Caco-2 (cell line): ENCODE data around the gene CD300LD. TPM values are rescaled to one million over a fixed set of nuclear protein-coding genes. Genes with fewer than 3 reads are reported as not detected.

ENCODE experiments used
- BruUV-seq: library from RNA; stranded (reverse); fragments of 400-500 nt; replicated peaks from 2 replicates; lab custom pipeline; 2021; lab: Mats Ljungman, UMichigan
- CTCF ChIA-PET: fragments of 300-600 bp; sonication (Branson Sonifier 250); formaldehyde crosslinking; loops from one replicate; lab custom pipeline; 2022; ENCODE audit warnings: antibody characterized with exemption; lab: Charles Lee
- POLR2A ChIA-PET: fragments of 300-600 bp; sonication (Branson Sonifier 250); formaldehyde crosslinking; loops from one replicate; lab custom pipeline; 2022; ENCODE audit warnings: antibody characterized with exemption; lab: Charles Lee
- DNase-seq, 2 experiments: peaks; one replicate each; pipeline versions ENCODE4 v3.0.0 to v3.0.0-alpha.2; 2020 to 2022
- H3K27me3 ChIP-seq: replicated peaks from 2 replicates; pipeline ENCODE4 v1.6.0; 2011; ENCODE audit warnings: low read length; ENCODE audit not compliant: control insufficient read depth, insufficient read depth
- H3K36me3 ChIP-seq: 2 replicates; pipeline ENCODE4 v1.5.1; 2011; ENCODE audit warnings: low read length; ENCODE audit not compliant: control insufficient read depth, insufficient read depth
- H3K4me1 ChIP-seq: fragments of 250-450 bp; sonication (Bioruptor Pico); 2 replicates; pipeline ENCODE4 v1.5.1; 2020; ENCODE audit warnings: mild to moderate bottlenecking
- H3K4me3 ChIP-seq: 2 replicates; pipeline ENCODE4 v1.5.1; 2011; ENCODE audit warnings: low read depth, mild to moderate bottlenecking, control low read depth, low read length
- H3K9me3 ChIP-seq: fragments of 250-450 bp; sonication (Bioruptor Pico); 2 replicates; pipeline ENCODE4 v1.5.1; 2020; ENCODE audit warnings: mild to moderate bottlenecking, moderate library complexity
- H3K27ac Mint-ChIP-seq: one replicate; pipeline ENCODE4 v1.8.0; 2022; ENCODE audit warnings: mixed read lengths; ENCODE audit not compliant: unreplicated experiment
- H3K27me3 Mint-ChIP-seq: one replicate; pipeline ENCODE4 v1.8.0; 2022; ENCODE audit warnings: mixed read lengths; ENCODE audit not compliant: insufficient read depth, unreplicated experiment
- H3K36me3 Mint-ChIP-seq: one replicate; pipeline ENCODE4 v1.8.0; 2022; ENCODE audit warnings: mild to moderate bottlenecking, mixed read lengths; ENCODE audit not compliant: insufficient read depth, unreplicated experiment
- H3K4me1 Mint-ChIP-seq: one replicate; pipeline ENCODE4 v1.8.0; 2022; ENCODE audit warnings: low read depth, mixed read lengths; ENCODE audit not compliant: unreplicated experiment
- H3K4me3 Mint-ChIP-seq: one replicate; pipeline ENCODE4 v1.8.0; 2022; ENCODE audit warnings: mild to moderate bottlenecking, moderate library complexity, mixed read lengths; ENCODE audit not compliant: unreplicated experiment
- H3K9me3 Mint-ChIP-seq: one replicate; pipeline ENCODE4 v1.8.0; 2022; ENCODE audit warnings: mixed read lengths; ENCODE audit not compliant: unreplicated experiment
- CTCF ChIP-seq, 2 experiments: fragments of 200-600 bp in 1 of 2; IDR thresholded peaks; 1 replicate in 1 of 2; 2 replicates in 1 of 2; pipeline versions ENCODE4 v1.5.1 to v1.8.0; 2011 to 2022; ENCODE audit warnings: antibody characterized with exemption in 1 of 2, control low read depth in 1 of 2, inconsistent platforms in 1 of 2, low read depth in 1 of 2, low read length in 1 of 2, mild to moderate bottlenecking in 1 of 2, moderate library complexity in 1 of 2; ENCODE audit not compliant: insufficient read depth in 1 of 2, severe bottlenecking in 1 of 2, unreplicated experiment in 1 of 2
- intact Hi-C: fragments of 100-400 bp; cut with micrococcal nuclease; formaldehyde crosslinking; loops from one replicate; pipeline ENCODE4 v1.10.0; 2022; ENCODE audit not compliant: unreplicated experiment
- total RNA-seq: library from RNA; stranded (reverse); gene quantifications from 2 replicates; pipeline ENCODE4 v1.2.3, GENCODE V29; 2022

CD300LD gene
- total RNA-seq, 1 experiment from 2014 or later = not detected

- Histone ChIP-seq H3K27me3 (no peaks in the 10 kb centered on the region; the same call in 1 of the 2 replicates), H3K9me3 (no peaks in the 10 kb centered on the region), H3K4me3 (no peak overlapping the region), H3K4me1 (no peaks in the 10 kb centered on the region), H3K36me3 (no peaks in the 10 kb centered on the region)
- intact Hi-C loops = no loop called here
- peak in 1 of 2 experiments; percentile 46 for DNase-seq
- no peaks in the 10 kb centered on the region for H3K4me1 Mint-ChIP-seq
- no TSS peak for BruUV-seq
- no peaks in the 10 kb centered on the region for H3K36me3 Mint-ChIP-seq
- peaks cover 21% of the 10 kb centered on the region for H3K27me3 Mint-ChIP-seq
- ChIA-PET CTCF (interaction anchor here (0.6 kb wide), 1 partner anchor 492 kb away, joined by 4 read pairs; no protein-coding TSS in a partner anchor), POLR2A (no interaction called here)
- H3K9me3 Mint-ChIP-seq = no peaks in the 10 kb centered on the region
- no peak for TF ChIP-seq CTCF (IDR thresholded peaks at IDR 0.05; ENCODE audit: insufficient read depth in 1 of 2, low read depth in 1 of 2, low read length in 1 of 2, severe bottlenecking in 1 of 2, unreplicated experiment in 1 of 2)
- no peak overlapping the region for H3K27ac Mint-ChIP-seq
- H3K4me3 Mint-ChIP-seq = no peak overlapping the region
Measured at GRCh38 chr17:74610108-74610507, 18.0 kb upstream of the CD300LD start.

GRCh38 chr17:74608511-74608910 lies 16.4 kb upstream of the CD300LD start:
- Histone ChIP-seq H3K4me1 (no peaks in the 10 kb centered on the region), H3K27me3 (no peaks in the 10 kb centered on the region; the same call in 1 of the 2 replicates), H3K4me3 (no peak overlapping the region), H3K36me3 (no peaks in the 10 kb centered on the region), H3K9me3 (no peaks in the 10 kb centered on the region)
- DNase-seq = no peak
- CTCF ChIA-PET = no interaction called here
- Mint-ChIP-seq H3K27me3 (peaks cover 19% of the 10 kb centered on the region), H3K36me3 (no peaks in the 10 kb centered on the region), H3K27ac (no peak overlapping the region), H3K4me3 (no peak overlapping the region), H3K9me3 (no peaks in the 10 kb centered on the region), H3K4me1 (no peaks in the 10 kb centered on the region)
- no peak for TF ChIP-seq CTCF (IDR thresholded peaks at IDR 0.05; ENCODE audit: insufficient read depth in 1 of 2, low read depth in 1 of 2, low read length in 1 of 2, severe bottlenecking in 1 of 2, unreplicated experiment in 1 of 2)
- POLR2A ChIA-PET = no interaction called here
- no TSS peak for BruUV-seq
- intact Hi-C loops = loop anchor here (10.0 kb wide), 1 partner anchor 114 kb away; no protein-coding TSS in a partner anchor

GRCh38 chr17:74607221-74607620 lies 15.1 kb upstream of the CD300LD start:
- H3K27me3 Mint-ChIP-seq = peaks cover 26% of the 10 kb centered on the region
- H3K36me3 ChIP-seq = no peaks in the 10 kb centered on the region
- H3K4me3 Mint-ChIP-seq = no peak overlapping the region
- TF ChIP-seq CTCF (IDR thresholded peaks at IDR 0.05; ENCODE audit: insufficient read depth in 1 of 2, low read depth in 1 of 2, low read length in 1 of 2, severe bottlenecking in 1 of 2, unreplicated experiment in 1 of 2) = no peak
- POLR2A ChIA-PET = no interaction called here
- H3K4me3 ChIP-seq = no peak overlapping the region
- DNase-seq = no peak
- no peaks in the 10 kb centered on the region for H3K4me1 Mint-ChIP-seq
- peaks cover 1% of the 10 kb centered on the region; the same call in 1 of the 2 replicates for H3K27me3 ChIP-seq
- no peaks in the 10 kb centered on the region for H3K36me3 Mint-ChIP-seq
- H3K9me3 ChIP-seq = no peaks in the 10 kb centered on the region
- BruUV-seq = no TSS peak
- no peak overlapping the region for H3K27ac Mint-ChIP-seq
- no peaks in the 10 kb centered on the region for H3K4me1 ChIP-seq
- CTCF ChIA-PET = no interaction called here
- no peaks in the 10 kb centered on the region for H3K9me3 Mint-ChIP-seq
- intact Hi-C loops = loop anchor here (10.0 kb wide), 1 partner anchor 112 kb away; no protein-coding TSS in a partner anchor
